Measurements from ENCODE around the gene MEP1B.

MEP1B gene

DNA sequence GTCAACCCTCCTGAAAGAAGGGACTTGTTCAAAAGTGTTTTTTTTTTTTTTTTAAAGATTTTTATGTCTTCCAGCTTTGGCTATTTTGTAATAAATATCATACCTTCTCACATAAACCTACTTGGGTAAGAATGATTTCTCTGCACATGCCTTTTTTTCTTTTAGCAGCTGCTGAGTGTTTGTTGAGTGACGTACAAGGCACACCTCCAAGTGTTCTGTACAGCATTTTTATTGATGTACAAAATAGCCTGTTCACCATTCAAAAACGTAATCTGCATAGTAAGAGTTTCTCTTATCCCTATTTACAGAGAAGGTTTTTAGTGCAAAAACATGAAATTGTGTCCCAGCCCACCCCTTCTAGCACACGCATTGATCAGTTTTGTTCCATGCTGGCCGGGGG, 77.6 kb downstream of the MEP1B start:
- DNase-seq (ENCODE audit: low spot score): no peak
